Activated T-helper 1 cell treated with anti-CD3 and anti-CD28 coated beads, Interleukin-2, amount 50 U/mL, for 16 hours (primary cell): ENCODE measurements around the gene KLHDC9.

Source experiments
- DNase-seq, 2 donors: peaks; one replicate each; pipeline ENCODE4 v3.0.0-alpha.2; 2020; ENCODE audit warnings: low read depth in 1 of 2, low spot score in 1 of 2

KLHDC9 gene

DNA sequence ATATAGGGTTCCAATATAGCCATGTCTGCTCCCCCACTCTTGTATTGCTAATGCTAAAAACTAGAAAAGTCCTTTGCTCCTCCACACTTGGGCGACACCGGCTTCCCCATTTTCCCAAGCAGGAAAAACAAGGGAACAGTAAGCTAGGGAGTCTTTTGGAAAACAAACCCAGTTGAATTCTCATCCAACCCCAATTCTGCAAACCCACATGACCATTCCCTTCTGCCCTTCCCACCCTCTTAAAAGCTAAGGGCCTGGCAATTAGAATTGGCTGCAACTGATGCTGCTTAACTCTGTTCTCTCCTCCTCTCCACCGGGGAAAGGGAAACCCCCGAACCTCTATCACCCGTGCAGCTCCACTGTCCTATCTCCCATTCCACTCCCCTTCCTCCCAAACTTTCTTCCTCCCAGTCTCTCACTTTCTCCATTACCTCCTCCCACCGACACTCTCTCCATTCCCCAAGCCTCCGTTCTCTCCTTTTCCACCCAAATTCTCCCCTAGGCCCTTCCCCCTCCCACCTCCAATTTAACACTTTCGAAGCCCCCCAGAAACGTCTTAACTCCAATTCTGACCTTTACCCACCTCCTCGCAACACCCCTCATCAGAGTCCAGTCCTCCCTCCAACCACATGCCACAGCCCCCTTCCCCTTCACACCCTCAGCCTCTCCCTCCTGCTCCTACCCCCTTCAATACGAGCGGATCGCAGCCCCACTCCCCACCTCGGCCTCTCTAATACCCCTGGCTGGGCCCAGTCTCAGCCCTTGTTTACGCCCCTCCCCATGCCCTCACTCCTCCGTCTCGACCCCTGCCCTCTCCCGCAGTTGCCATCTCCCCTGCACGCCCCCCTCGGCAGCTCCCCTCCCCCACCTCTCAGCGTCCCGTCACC lies 33.6 kb downstream of the KLHDC9 start:
- no peak for DNase-seq

- peak; percentile 68 to 85 for DNase-seq
Measured at GRCh38 chr1:161132410-161133219, 34.5 kb downstream of the KLHDC9 start, which contains the start of gene DEDD. Gene DEDD, minus strand, starts transcription at chr1:161132667. Its CDS starts 8,205 bp downstream, at chr1:161124462.

DNA sequence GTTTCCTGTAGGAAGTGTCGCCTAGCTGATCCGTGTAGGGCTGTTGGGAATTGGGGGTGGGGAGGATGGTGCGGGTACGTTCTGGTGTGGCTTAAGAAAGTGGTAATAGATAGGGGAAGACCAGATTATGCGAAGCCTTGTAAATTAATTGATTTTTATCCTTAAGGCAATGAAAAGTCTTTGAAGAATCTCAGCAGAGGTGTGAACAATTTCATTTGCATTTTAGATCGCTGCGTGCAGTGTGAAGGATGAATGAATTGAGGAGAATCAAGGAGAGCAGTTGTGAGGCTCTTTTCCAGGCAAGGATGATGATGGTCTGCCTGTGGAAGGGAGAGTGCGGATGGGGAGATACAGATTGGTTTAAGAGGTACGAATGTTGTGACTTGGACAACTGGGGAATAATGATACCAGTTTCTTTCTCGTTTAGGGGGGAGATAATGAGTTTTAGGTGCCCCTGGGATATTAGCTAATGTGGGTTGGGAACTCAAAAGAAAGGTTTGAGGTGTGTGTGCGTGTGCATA lies 35.1 kb downstream of the KLHDC9 start:
- no peak for DNase-seq

DNA sequence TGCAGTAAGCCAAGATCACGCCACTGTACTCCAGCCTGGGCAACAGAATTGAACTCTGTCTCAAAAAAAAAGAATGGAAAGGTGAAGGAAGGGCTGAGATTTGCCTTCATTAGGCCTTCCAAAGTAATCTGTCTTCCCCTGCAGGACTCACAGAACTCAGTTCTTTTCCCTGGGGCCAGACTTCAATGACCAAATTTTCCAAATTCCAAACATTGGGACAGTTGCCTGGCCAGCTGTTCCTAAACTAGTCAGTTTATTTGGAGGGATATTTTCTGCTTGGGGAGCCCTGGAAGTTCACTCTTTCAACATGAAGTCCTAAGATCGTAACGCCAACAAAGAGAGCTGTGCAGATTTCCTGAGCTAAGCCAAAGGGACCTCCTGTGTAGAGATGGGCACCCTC lies 39.7 kb downstream of the KLHDC9 start:
- no peak for DNase-seq

GRCh38 chr1:161138431-161138830 lies 40.3 kb downstream of the KLHDC9 start:
- DNase-seq: no peak

DNA sequence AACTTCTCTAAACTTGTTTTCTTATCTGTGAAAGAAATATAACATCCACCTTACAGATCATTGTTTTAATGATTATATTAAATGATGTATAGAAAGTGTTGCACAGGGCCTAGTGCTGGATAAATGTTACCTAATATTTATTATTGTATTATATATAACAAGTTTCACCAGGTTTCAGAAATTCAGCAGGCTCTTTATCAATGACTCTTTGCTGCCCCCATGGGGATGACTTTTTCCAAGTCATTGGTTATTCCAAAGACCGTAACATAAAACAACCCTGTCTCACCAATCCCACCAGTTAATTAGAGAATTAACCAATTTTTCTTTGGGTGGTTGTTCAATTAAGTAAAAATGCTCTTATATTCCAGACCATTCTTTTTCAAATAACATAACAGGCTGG lies 41.6 kb downstream of the KLHDC9 start:
- no peak for DNase-seq

DNA sequence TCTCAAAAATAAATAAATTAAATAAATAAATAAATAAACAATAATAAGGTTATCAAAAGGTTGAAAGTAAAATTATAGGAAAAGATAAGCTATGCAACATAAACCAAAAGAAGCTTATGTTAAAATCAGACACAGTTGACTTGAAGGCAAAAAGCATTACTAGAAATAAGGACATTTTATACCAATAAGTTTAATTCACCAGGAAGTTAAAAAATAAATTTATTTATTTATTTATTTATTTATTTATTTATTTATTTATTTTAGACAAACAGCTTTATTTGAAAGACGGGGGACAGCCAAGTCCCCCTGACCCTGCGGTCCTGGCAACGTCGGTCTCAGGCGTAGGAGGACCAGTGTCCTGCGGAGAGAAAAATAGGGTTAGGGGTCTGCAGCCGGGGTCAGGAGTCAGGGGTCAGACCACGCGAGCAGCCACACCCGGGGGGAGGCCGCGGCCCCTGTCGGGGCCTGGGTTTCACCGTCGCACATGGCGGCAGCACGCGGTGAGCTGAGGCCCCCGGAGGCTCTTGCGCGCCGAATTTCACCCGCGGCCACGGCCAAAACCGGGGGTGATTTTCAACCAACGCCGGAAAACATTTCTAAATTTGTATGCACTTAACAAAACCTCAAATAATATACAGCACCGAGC lies 42.7 kb downstream of the KLHDC9 start:
- DNase-seq: no peak

DNA sequence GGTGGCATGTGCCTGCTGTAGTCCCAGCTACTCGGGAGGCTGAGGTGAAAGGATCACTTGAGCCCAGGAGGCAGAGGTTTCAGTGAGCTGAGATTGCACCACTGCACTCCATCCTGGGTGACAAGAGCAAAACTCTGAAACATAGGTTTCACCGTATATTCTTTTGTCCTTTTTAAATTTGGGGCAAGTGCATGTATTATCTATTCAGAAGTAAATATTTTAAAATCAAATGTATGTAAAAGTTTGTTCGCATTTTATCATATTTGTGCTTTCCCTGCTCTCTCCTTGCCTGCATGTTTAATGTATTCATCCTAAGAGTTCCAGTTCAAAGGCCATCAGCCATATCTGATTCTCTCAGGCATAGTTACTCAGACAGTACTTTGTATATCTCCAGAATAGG lies 47.7 kb downstream of the KLHDC9 start:
- DNase-seq: no peak
